RWPE2 (cell line): ENCODE results near the gene RALB.
A peak's percentile ranks its signal among the peaks of the same experiment; 100 is the strongest.

Experiments
- ATAC-seq: fragments of 200-7000 bp; cut with Tn5 transposase; 3 replicates; pipeline ENCODE4 v1.9.1; 2021; ENCODE audit warnings: low read depth
- DNase-seq: peaks from one replicate; pipeline ENCODE4 v3.0.0-alpha.2; 2020; ENCODE audit warnings: low spot score
- H3K27ac ChIP-seq: fragments of 450-650 bp; 2 replicates; pipeline ENCODE4 v1.5.1; 2017; ENCODE audit warnings: mild to moderate bottlenecking; ENCODE audit not compliant: poor library complexity, severe bottlenecking
- H3K27me3 ChIP-seq: fragments of 250-450 bp; sonication (Bioruptor Pico); 2 replicates; pipeline ENCODE4 v1.5.1; 2021; ENCODE audit warnings: mild to moderate bottlenecking, moderate library complexity; ENCODE audit not compliant: insufficient read depth, poor library complexity, severe bottlenecking
- H3K36me3 ChIP-seq: fragments of 250-450 bp; sonication (Bioruptor Pico); 2 replicates; pipeline ENCODE4 v1.5.1; 2020; ENCODE audit warnings: low read depth, mild to moderate bottlenecking, moderate library complexity
- H3K4me1 ChIP-seq: fragments of 250-450 bp; sonication (Bioruptor Pico); 2 replicates; pipeline ENCODE4 v1.5.1; 2021; ENCODE audit warnings: mild to moderate bottlenecking, moderate library complexity; ENCODE audit not compliant: insufficient read depth, poor library complexity, severe bottlenecking
- H3K4me3 ChIP-seq: fragments of 250-450 bp; sonication (Bioruptor Pico); 2 replicates; pipeline ENCODE4 v1.5.1; 2021; ENCODE audit warnings: mild to moderate bottlenecking, moderate library complexity; ENCODE audit not compliant: severe bottlenecking
- H3K9me3 ChIP-seq: fragments of 250-450 bp; sonication (Bioruptor Pico); 2 replicates; pipeline ENCODE4 v1.5.1; 2021; ENCODE audit warnings: mild to moderate bottlenecking, moderate library complexity; ENCODE audit not compliant: severe bottlenecking
- CTCF ChIP-seq: fragments of 450-650 bp; IDR thresholded peaks from one replicate; pipeline ENCODE4 v1.5.1; 2017; ENCODE audit warnings: mild to moderate bottlenecking, moderate library complexity; ENCODE audit not compliant: poor library complexity, severe bottlenecking

RALB gene

GRCh38 chr2:120245520-120246332 lies 6.9 kb upstream of the RALB start:
- no peak for DNase-seq
- TF ChIP-seq CTCF: no peak
- Histone ChIP-seq H3K27me3 (no peaks in the 10 kb centered on the region), H3K27ac (peak overlapping the region; percentile 26), H3K9me3 (no peaks in the 10 kb centered on the region), H3K4me1 (peaks cover 18% of the 10 kb centered on the region), H3K4me3 (no peak overlapping the region), H3K36me3 (no peaks in the 10 kb centered on the region)
- ATAC-seq: peak; percentile 75

- H3K27ac ChIP-seq: peak overlapping the region; percentile 26
- ATAC-seq: peak; percentile 59; the same call in 2 of the 3 replicates
Measured at GRCh38 chr2:120246546-120247300, 5.9 kb upstream of the RALB start.

GRCh38 chr2:120247851-120248250 lies 4.8 kb upstream of the RALB start:
- ATAC-seq: no peak
- no peaks in the 10 kb centered on the region for H3K27me3 ChIP-seq
- H3K36me3 ChIP-seq: no peaks in the 10 kb centered on the region
- H3K9me3 ChIP-seq: no peaks in the 10 kb centered on the region
- no peak for DNase-seq
- peaks cover 21% of the 10 kb centered on the region for H3K4me1 ChIP-seq
- no peak overlapping the region for H3K4me3 ChIP-seq
- no peak overlapping the region for H3K27ac ChIP-seq
- TF ChIP-seq CTCF: no peak

More at GRCh38 chr2:120246546-120247300, 5.9 kb upstream of the RALB start:
- H3K36me3 ChIP-seq: no peaks in the 10 kb centered on the region
- no peaks in the 10 kb centered on the region for H3K27me3 ChIP-seq
- no peak for DNase-seq
- no peak for TF ChIP-seq CTCF
- no peak overlapping the region for H3K4me3 ChIP-seq
- H3K9me3 ChIP-seq: no peaks in the 10 kb centered on the region
- peaks cover 19% of the 10 kb centered on the region for H3K4me1 ChIP-seq

- no peak for ATAC-seq
- Histone ChIP-seq H3K9me3 (no peaks in the 10 kb centered on the region), H3K4me3 (no peak overlapping the region), H3K4me1 (peaks cover 25% of the 10 kb centered on the region), H3K36me3 (peaks cover 6% of the 10 kb centered on the region; the same call in 1 of the 2 replicates), H3K27ac (no peak overlapping the region), H3K27me3 (no peaks in the 10 kb centered on the region)
- TF ChIP-seq CTCF: no peak
- no peak for DNase-seq
Measured at GRCh38 chr2:120250640-120251039, 2.0 kb upstream of the RALB start.
